GM23338 (cell line): ENCODE results near the gene ARSD. TPM values are rescaled to one million over a fixed set of nuclear protein-coding genes. Genes with fewer than 3 reads are reported as not detected.

ENCODE experiments used
- CREB1 ChIP-seq: fragments of 250-450 bp; sonication (Bioruptor Pico); IDR thresholded peaks from 2 replicates; pipeline ENCODE4 v1.5.0; 2020; ENCODE audit warnings: low read depth, mild to moderate bottlenecking, moderate library complexity
- EZH2phosphoT487 ChIP-seq: fragments of 200-600 bp; sonication (generic); IDR thresholded peaks from one replicate; pipeline ENCODE4 v1.8.1; 2018; ENCODE audit warnings: antibody characterized with exemption; ENCODE audit not compliant: unreplicated experiment
- JUNB ChIP-seq: IDR thresholded peaks from one replicate; pipeline ENCODE4 v1.6.1; 2016; ENCODE audit warnings: antibody characterized with exemption; ENCODE audit not compliant: unreplicated experiment
- NANOG ChIP-seq: IDR thresholded peaks from 2 replicates; pipeline ENCODE4 v1.6.1; 2016; ENCODE audit warnings: antibody characterized with exemption, borderline replicate concordance
- POLR2AphosphoS5 ChIP-seq: IDR thresholded peaks from 2 replicates; pipeline ENCODE4 v1.6.1; 2016; ENCODE audit warnings: antibody characterized with exemption, low read depth
- STAT1 ChIP-seq: IDR thresholded peaks from one replicate; pipeline ENCODE4 v1.6.1; 2016; ENCODE audit warnings: antibody characterized with exemption; ENCODE audit not compliant: unreplicated experiment
- ZNF462 ChIP-seq: fragments of 250-450 bp; sonication (Bioruptor Pico); IDR thresholded peaks from 2 replicates; pipeline ENCODE4 v1.5.0; 2020; ENCODE audit warnings: mild to moderate bottlenecking, moderate library complexity
- polyA plus RNA-seq: library from polyadenylated mRNA; unstranded; fragments of >200 nt; fragmentation: Nextera tagmentation; extraction: Ambion mirVana; gene quantifications from 2 replicates; pipeline ENCODE4 v1.2.1, GENCODE V29; 2016
- total RNA-seq: library from RNA; depleted of rRNA; stranded (reverse); fragments of >200 nt; shearing (Covaris generic); gene quantifications from 2 replicates; pipeline ENCODE4 v1.2.3, GENCODE V29; 2014
- TF ChIP-seq, protein P1 (sequence below): IDR thresholded peaks from one replicate; pipeline ENCODE4 v1.6.1; 2018; ENCODE audit warnings: antibody characterized with exemption; ENCODE audit not compliant: unreplicated experiment

ARSD gene
- total and polyA plus RNA-seq, 2 experiments from 2014 or later = 1.3 to 1.7 TPM

GRCh38 chrX:2879670-2880069, 49.5 kb downstream of the ARSD start (continued):
- TF ChIP-seq ZNF462 (CRISPR knock-in tag) (no peak), STAT1 (no peak), CREB1 (CRISPR knock-in tag) (no peak), EZH2phosphoT487 (no peak), POLR2AphosphoS5 (no peak), NANOG (no peak), JUNB (no peak)
- TF ChIP-seq, protein P1, sequence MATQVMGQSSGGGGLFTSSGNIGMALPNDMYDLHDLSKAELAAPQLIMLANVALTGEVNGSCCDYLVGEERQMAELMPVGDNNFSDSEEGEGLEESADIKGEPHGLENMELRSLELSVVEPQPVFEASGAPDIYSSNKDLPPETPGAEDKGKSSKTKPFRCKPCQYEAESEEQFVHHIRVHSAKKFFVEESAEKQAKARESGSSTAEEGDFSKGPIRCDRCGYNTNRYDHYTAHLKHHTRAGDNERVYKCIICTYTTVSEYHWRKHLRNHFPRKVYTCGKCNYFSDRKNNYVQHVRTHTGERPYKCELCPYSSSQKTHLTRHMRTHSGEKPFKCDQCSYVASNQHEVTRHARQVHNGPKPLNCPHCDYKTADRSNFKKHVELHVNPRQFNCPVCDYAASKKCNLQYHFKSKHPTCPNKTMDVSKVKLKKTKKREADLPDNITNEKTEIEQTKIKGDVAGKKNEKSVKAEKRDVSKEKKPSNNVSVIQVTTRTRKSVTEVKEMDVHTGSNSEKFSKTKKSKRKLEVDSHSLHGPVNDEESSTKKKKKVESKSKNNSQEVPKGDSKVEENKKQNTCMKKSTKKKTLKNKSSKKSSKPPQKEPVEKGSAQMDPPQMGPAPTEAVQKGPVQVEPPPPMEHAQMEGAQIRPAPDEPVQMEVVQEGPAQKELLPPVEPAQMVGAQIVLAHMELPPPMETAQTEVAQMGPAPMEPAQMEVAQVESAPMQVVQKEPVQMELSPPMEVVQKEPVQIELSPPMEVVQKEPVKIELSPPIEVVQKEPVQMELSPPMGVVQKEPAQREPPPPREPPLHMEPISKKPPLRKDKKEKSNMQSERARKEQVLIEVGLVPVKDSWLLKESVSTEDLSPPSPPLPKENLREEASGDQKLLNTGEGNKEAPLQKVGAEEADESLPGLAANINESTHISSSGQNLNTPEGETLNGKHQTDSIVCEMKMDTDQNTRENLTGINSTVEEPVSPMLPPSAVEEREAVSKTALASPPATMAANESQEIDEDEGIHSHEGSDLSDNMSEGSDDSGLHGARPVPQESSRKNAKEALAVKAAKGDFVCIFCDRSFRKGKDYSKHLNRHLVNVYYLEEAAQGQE = no peak
